H9 (cell line): ENCODE measurements around the gene AP3S2. TPM values are rescaled to one million over a fixed set of nuclear protein-coding genes. Genes with fewer than 3 reads are reported as not detected.

Experiments
- DNase-seq: peaks from one replicate; pipeline ENCODE4 v3.0.0-alpha.2; 2017
- H2AFZ ChIP-seq: one replicate; pipeline ENCODE4 v1.6.1; 2013; ENCODE audit warnings: mild to moderate bottlenecking, low read length, control low read depth, moderate library complexity
- H2AK5ac ChIP-seq: 2 replicates; pipeline ENCODE4 v1.6.1; 2013; ENCODE audit warnings: low read length, control low read depth, mixed read lengths; ENCODE audit not compliant: insufficient read length
- H2BK120ac ChIP-seq: one replicate; pipeline ENCODE4 v1.6.1; 2013; ENCODE audit warnings: low read depth, mild to moderate bottlenecking, low read length, control low read depth, inconsistent platforms; ENCODE audit not compliant: poor library complexity, severe bottlenecking
- H2BK12ac ChIP-seq: 2 replicates; pipeline ENCODE4 v1.6.1; 2013; ENCODE audit warnings: low read length, control low read depth, mixed read lengths, low read depth; ENCODE audit not compliant: insufficient read length
- H2BK15ac ChIP-seq: 2 replicates; pipeline ENCODE4 v1.6.1; 2013; ENCODE audit warnings: low read depth, low read length, control low read depth
- H2BK20ac ChIP-seq: one replicate; pipeline ENCODE4 v1.6.1; 2013; ENCODE audit warnings: low read depth, mild to moderate bottlenecking, low read length, control low read depth, inconsistent platforms; ENCODE audit not compliant: poor library complexity, severe bottlenecking
- H2BK5ac ChIP-seq: 2 replicates; pipeline ENCODE4 v1.6.1; 2013; ENCODE audit warnings: low read length, control low read depth, mixed read lengths; ENCODE audit not compliant: insufficient read length
- H3K14ac ChIP-seq: 2 replicates; pipeline ENCODE4 v1.6.1; 2013; ENCODE audit warnings: low read length, control low read depth; ENCODE audit not compliant: insufficient read depth
- H3K18ac ChIP-seq: 2 replicates; pipeline ENCODE4 v1.6.1; 2013; ENCODE audit warnings: low read depth, mild to moderate bottlenecking, mixed read lengths, low read length, control low read depth; ENCODE audit not compliant: insufficient read length
- H3K23ac ChIP-seq: 2 replicates; pipeline ENCODE4 v1.6.1; 2013; ENCODE audit warnings: low read length, control low read depth, mixed read lengths, low read depth; ENCODE audit not compliant: insufficient read length
- H3K23me2 ChIP-seq: 2 replicates; pipeline ENCODE4 v1.6.1; 2013; ENCODE audit warnings: low read depth, mild to moderate bottlenecking, mixed read lengths, low read length, control low read depth; ENCODE audit not compliant: insufficient read length, poor library complexity, severe bottlenecking
- H3K27ac ChIP-seq: 2 replicates; pipeline ENCODE4 v1.5.1; 2013; ENCODE audit warnings: low read length, control low read depth, mixed read lengths, low read depth; ENCODE audit not compliant: insufficient read length
- H3K27me3 ChIP-seq: 2 replicates; pipeline ENCODE4 v1.6.1; 2013; ENCODE audit warnings: low read length, control low read depth, inconsistent platforms; ENCODE audit not compliant: insufficient read depth
- H3K4ac ChIP-seq: 2 replicates; pipeline ENCODE4 v1.6.1; 2013; ENCODE audit warnings: low read depth, mild to moderate bottlenecking, control low read depth, inconsistent platforms, low read length, moderate library complexity
- H3K4me1 ChIP-seq: 2 replicates; pipeline ENCODE4 v1.6.1; 2013; ENCODE audit warnings: low read length, control low read depth, inconsistent platforms; ENCODE audit not compliant: insufficient read depth
- H3K4me2 ChIP-seq: 2 replicates; pipeline ENCODE4 v1.6.1; 2013; ENCODE audit warnings: low read length, control low read depth, mixed read lengths; ENCODE audit not compliant: insufficient read length, insufficient read depth
- H3K56ac ChIP-seq: 2 replicates; pipeline ENCODE4 v1.6.1; 2013; ENCODE audit warnings: low read depth, mild to moderate bottlenecking, mixed read lengths, low read length, control low read depth; ENCODE audit not compliant: insufficient read length
- H3K79me1 ChIP-seq: 2 replicates; pipeline ENCODE4 v1.6.1; 2013; ENCODE audit warnings: low read depth, mild to moderate bottlenecking, moderate library complexity, low read length, control low read depth, inconsistent platforms; ENCODE audit not compliant: insufficient read depth, poor library complexity, severe bottlenecking
- H3K79me2 ChIP-seq: 2 replicates; pipeline ENCODE4 v1.6.1; 2013; ENCODE audit warnings: low read length, control low read depth, inconsistent platforms; ENCODE audit not compliant: insufficient read depth
- H3K9ac ChIP-seq: 2 replicates; pipeline ENCODE4 v1.6.1; 2013; ENCODE audit warnings: low read length, control low read depth, mixed read lengths; ENCODE audit not compliant: insufficient read length; ENCODE audit errors: extremely low read depth
- H3K9me3 ChIP-seq: one replicate; pipeline ENCODE4 v1.6.1; 2013; ENCODE audit warnings: low read depth, low read length, inconsistent platforms; ENCODE audit not compliant: control insufficient read depth
- H3T11ph ChIP-seq: one replicate; pipeline ENCODE4 v1.6.1; 2013; ENCODE audit warnings: mild to moderate bottlenecking, low read length, control low read depth, inconsistent platforms
- H4K20me1 ChIP-seq: one replicate; pipeline ENCODE4 v1.6.1; 2013; ENCODE audit not compliant: control insufficient read depth, insufficient read length, insufficient read depth
- H4K5ac ChIP-seq: 2 replicates; pipeline ENCODE4 v1.6.1; 2013; ENCODE audit warnings: low read depth, mild to moderate bottlenecking, mixed read lengths, low read length, control low read depth; ENCODE audit not compliant: insufficient read length
- H4K8ac ChIP-seq: replicated peaks from 2 replicates; pipeline ENCODE4 v1.6.1; 2013; ENCODE audit warnings: low read length, control low read depth, mixed read lengths, low read depth; ENCODE audit not compliant: insufficient read length
- H4K91ac ChIP-seq: 2 replicates; pipeline ENCODE4 v1.6.1; 2013; ENCODE audit warnings: low read depth, mild to moderate bottlenecking, moderate library complexity, mixed read lengths, low read length, control low read depth; ENCODE audit not compliant: insufficient read length
- H3K27ac Mint-ChIP-seq, 3 experiments: 2 replicates in 2 of 3; 3 replicates in 1 of 3; pipeline ENCODE4 v1.8.0; 2020 to 2021; ENCODE audit warnings: mixed read lengths in 3 of 3, mild to moderate bottlenecking in 1 of 3, moderate library complexity in 1 of 3
- H3K27me3 Mint-ChIP-seq: 2 replicates; pipeline ENCODE4 v1.8.0; 2021; ENCODE audit warnings: low read depth, mild to moderate bottlenecking, moderate library complexity, mixed read lengths
- H3K36me3 Mint-ChIP-seq, 3 experiments: 2 replicates in 2 of 3; 3 replicates in 1 of 3; pipeline ENCODE4 v1.8.0; 2020 to 2021; ENCODE audit warnings: low read depth in 3 of 3, mixed read lengths in 3 of 3; ENCODE audit not compliant: insufficient read depth in 1 of 3
- H3K4me1 Mint-ChIP-seq, 2 experiments: 2 replicates each; pipeline ENCODE4 v1.8.0; 2020; ENCODE audit warnings: mixed read lengths in 2 of 2
- H3K4me3 Mint-ChIP-seq, 2 experiments: 2 replicates in 1 of 2; 3 replicates in 1 of 2; pipeline ENCODE4 v1.8.0; 2020 to 2021; ENCODE audit warnings: mild to moderate bottlenecking in 2 of 2, mixed read lengths in 2 of 2, moderate library complexity in 1 of 2
- H3K9me3 Mint-ChIP-seq, 2 experiments: 2 replicates in 1 of 2; 3 replicates in 1 of 2; pipeline ENCODE4 v1.8.0; 2020; ENCODE audit warnings: mild to moderate bottlenecking in 2 of 2, mixed read lengths in 2 of 2, moderate library complexity in 1 of 2
- WGBS: extraction: QIAGEN DNeasy Blood & Tissue Kit; methylation state at CpG from one replicate; pipeline ENCODE4 v1.1.7; 2013; ENCODE audit warnings: missing lambda C conversion rate, low lambda C conversion rate, mixed read lengths; ENCODE audit not compliant: insufficient read length; ENCODE audit errors: extremely low coverage; 5-methylcytosine and 5-hydroxymethylcytosine counted together
- total RNA-seq: library from RNA; stranded (reverse); gene quantifications from 2 replicates; pipeline ENCODE4 v1.2.1, GENCODE V29; 2021
- TF ChIP-seq, protein P1 (sequence below): fragments of 200-600 bp; sonication (generic); conservative IDR thresholded peaks from 3 replicates; pipeline ENCODE4 v1.8.0; 2021; ENCODE audit warnings: antibody characterized with exemption, mild to moderate bottlenecking

Gene AP3S2
- total RNA-seq, 1 experiment from 2014 or later = 33.9 TPM

DNA sequence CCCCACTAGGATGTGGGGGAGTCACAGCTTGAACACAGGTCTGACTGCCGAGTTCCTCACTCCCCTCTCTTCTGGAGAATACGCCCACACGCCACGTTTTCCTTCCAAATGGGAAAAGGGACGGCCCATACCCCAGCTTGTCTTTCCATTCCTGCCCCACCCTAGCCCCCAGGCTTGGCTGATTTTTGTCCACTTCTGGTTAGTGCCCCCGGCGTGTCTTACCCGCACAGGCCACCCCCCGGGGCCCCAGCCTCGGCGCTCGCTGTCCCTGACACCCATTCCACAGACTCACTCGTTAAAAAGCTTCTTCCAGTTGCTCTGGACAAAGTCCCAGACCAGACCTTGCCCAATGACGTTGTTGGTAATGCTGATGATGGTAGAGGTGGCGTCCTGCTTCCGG, 103.1 kb downstream of the AP3S2 start:
- no peak overlapping the region; the same call in 1 of the 2 replicates for H3K14ac ChIP-seq
- no peak overlapping the region for H2BK20ac ChIP-seq
- no peak overlapping the region for H3K23ac ChIP-seq
- no peak overlapping the region for H2AK5ac ChIP-seq
- H4K20me1 ChIP-seq = no peaks in the 10 kb centered on the region
- Mint-ChIP-seq H3K27ac (no peak overlapping the region), H3K4me1 (no peaks in the 10 kb centered on the region), H3K9me3 (peaks cover 9 to 12% of the 10 kb centered on the region in 2 experiments), H3K27me3 (peaks cover 7% of the 10 kb centered on the region), H3K36me3 (peaks cover 4 to 9% (median 5%) of the 10 kb centered on the region in 3 experiments; a peak in 5 of 7 replicates), H3K4me3 (no peak overlapping the region)
- H3K9me3 ChIP-seq = no peaks in the 10 kb centered on the region
- no peak overlapping the region for H4K5ac ChIP-seq
- H3K4ac ChIP-seq = no peak overlapping the region
- no peaks in the 10 kb centered on the region for H3K4me1 ChIP-seq
- no peak overlapping the region for H3K4me2 ChIP-seq
- H2BK5ac ChIP-seq = no peak overlapping the region
- H2AFZ ChIP-seq = no peak overlapping the region
- WGBS = no CpG with 5 or more reads among the region's 16 CpGs
- TF ChIP-seq, protein P1, sequence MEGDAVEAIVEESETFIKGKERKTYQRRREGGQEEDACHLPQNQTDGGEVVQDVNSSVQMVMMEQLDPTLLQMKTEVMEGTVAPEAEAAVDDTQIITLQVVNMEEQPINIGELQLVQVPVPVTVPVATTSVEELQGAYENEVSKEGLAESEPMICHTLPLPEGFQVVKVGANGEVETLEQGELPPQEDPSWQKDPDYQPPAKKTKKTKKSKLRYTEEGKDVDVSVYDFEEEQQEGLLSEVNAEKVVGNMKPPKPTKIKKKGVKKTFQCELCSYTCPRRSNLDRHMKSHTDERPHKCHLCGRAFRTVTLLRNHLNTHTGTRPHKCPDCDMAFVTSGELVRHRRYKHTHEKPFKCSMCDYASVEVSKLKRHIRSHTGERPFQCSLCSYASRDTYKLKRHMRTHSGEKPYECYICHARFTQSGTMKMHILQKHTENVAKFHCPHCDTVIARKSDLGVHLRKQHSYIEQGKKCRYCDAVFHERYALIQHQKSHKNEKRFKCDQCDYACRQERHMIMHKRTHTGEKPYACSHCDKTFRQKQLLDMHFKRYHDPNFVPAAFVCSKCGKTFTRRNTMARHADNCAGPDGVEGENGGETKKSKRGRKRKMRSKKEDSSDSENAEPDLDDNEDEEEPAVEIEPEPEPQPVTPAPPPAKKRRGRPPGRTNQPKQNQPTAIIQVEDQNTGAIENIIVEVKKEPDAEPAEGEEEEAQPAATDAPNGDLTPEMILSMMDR = no peak
- H3K18ac ChIP-seq = no peak overlapping the region
- H3T11ph ChIP-seq = no peak overlapping the region
- H3K79me2 ChIP-seq = no peaks in the 10 kb centered on the region
- no peak overlapping the region for H3K56ac ChIP-seq
- no peak overlapping the region for H3K9ac ChIP-seq
- H2BK15ac ChIP-seq = no peak overlapping the region
- H2BK120ac ChIP-seq = no peak overlapping the region
- H3K79me1 ChIP-seq = no peaks in the 10 kb centered on the region
- no peak overlapping the region for H4K8ac ChIP-seq
- H2BK12ac ChIP-seq = no peak overlapping the region
- H4K91ac ChIP-seq = no peak overlapping the region
- no peak for DNase-seq
- no peak overlapping the region for H3K27ac ChIP-seq
- H3K27me3 ChIP-seq = no peaks in the 10 kb centered on the region
- H3K23me2 ChIP-seq = no peaks in the 10 kb centered on the region
